GM12801 (cell line): ENCODE results near the gene EYA4.

ENCODE experiments used
- CTCF ChIP-seq: IDR thresholded peaks from one replicate; pipeline ENCODE4 v1.5.1; 2011; ENCODE audit warnings: control low read depth; ENCODE audit not compliant: insufficient read length; ENCODE audit errors: extremely low read depth

EYA4 gene

DNA sequence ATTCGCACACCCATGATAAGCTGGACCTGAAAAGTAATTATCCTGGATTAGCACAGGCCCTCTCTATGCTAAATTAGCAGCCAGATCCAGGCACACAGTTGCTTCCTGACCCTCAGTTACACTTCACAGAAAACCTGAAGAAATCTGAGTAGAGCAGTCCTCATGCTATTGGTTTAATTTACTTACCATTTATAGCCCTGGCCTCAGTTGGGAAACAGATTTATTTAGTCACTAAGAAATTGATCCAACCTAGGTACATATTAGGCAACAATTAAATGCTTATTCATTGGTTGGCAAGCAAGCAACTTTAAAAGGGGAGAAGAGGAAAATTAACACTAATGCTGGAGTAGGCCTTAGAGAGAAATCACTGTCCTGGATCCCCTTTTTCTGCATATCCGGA is 15.6 kb upstream of the EYA4 start:
- no peak for TF ChIP-seq CTCF

DNA sequence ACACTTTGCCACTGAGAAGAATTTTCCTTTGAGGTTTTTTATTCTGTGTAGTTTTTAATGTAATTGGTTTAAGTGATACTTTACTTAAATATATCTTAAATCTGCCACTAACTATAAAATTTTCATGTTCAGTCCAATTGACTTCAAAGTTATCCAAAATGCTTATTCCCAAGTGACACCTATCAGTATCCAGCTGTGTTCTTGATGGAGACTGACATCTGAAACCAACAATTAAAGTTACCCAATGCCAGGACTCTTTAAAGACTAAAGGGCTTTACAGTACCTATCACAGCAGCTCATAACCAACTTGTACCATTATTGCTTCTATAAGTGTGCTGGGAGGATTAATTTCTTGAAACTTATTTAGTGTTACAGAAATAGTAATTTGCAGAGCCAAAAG is 13.8 kb upstream of the EYA4 start:
- no peak for TF ChIP-seq CTCF

DNA sequence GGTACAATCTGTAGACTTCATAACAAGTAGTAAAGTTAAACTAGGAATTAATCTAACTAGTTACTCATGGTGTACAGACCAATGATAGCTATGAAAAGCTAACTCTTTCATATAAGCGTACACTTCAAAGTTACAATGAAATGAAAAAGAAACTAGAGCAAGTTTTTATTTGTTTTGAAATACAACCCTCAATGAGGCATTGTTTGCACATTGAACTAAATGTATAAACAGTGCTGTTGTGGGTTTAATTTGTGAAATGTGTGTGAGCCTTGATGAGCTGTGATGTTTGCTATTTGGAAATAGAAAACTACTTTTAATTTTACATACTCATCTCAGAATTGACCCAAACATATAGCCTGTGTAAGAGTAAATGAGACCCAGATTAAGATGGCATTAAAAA is 11.1 kb upstream of the EYA4 start:
- TF ChIP-seq CTCF, result no peak

GRCh38 chr6:133235221-133235620 is 5.9 kb upstream of the EYA4 start:
- TF ChIP-seq CTCF, result no peak

DNA sequence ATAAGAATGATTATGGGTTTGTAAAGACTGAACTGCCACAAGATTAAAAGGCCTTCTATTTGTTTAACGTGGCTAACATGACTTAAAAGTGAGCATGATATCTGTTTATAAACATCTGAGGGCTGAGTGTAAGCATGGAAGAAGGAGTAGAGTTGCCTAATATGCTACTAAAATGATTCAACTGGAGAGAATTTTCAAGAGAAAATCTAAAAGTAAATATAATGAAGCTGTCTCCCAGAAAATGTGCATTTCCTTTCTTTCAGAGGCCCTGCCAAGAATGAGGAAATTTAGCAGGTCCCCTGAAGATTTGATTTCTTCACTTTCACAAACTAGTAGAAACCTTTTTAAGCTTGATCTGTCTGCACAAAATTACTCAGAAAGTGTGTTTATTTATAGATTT is 4.2 kb upstream of the EYA4 start:
- no peak for TF ChIP-seq CTCF

DNA sequence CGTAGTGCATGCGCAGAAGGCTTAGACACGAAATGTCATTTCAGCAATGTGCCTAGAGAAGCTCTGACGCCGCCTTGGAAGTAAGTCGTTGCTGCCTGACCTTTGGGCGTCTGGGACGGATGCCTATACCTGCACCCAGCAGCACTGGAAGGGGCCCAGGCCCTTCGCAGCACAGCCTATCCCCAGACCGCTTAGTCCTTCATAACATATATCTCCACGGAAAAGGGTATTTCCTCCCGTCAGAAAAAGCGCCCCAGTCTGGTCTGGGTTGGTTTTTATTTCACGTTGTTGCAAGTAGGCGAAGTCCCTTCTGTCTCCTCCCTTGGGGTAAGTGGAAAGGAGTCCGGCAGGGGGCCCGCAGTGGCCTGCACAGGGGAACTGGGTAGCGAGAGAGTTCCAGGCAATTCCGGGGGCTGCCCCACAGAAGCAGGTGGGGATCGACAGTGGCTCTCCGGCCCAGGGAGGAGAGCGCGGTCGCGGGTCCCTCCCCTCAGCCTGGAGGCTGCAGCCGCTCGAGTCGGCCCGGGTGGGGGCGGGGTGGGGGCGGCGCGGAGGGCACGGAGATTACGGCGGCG is 559 bp upstream of the EYA4 start:
- TF ChIP-seq CTCF, result no peak

- TF ChIP-seq CTCF, result no peak
Observed at GRCh38 chr6:133241901-133242636, 912 bp downstream of the EYA4 start.
